GM19023 (cell line): ENCODE data around the gene NFKBIB.

Experiments used
- ATAC-seq: cut with Tn5 transposase; IDR thresholded peaks from one replicate; pipeline ENCODE4 v1.9.1; 2021; ENCODE audit warnings: mild to moderate bottlenecking, moderate library complexity; ENCODE audit not compliant: unreplicated experiment

The NFKBIB gene

GRCh38 chr19:38904581-38905539 is 5.1 kb downstream of the NFKBIB start:
- ATAC-seq, result no peak

DNA sequence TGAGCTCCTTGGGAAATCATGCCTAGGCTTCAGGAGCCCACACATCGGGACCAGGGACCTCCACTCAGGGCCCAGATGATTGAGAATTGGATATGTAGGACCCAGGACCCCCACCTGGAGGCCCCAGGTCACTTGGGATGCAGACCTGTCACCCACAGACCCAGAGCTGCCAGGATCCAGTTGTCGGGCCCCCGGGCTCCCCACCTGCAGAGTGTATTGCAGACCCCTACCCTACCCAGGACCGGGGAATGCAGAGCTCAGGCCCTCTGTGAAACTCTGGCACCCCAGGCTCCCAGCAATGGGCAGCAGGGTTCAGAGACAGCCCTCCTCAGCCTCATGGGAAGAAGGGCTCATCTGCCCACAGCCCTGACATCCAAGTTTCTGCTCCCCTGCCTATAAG is 5.9 kb downstream of the NFKBIB start:
- no peak for ATAC-seq

DNA sequence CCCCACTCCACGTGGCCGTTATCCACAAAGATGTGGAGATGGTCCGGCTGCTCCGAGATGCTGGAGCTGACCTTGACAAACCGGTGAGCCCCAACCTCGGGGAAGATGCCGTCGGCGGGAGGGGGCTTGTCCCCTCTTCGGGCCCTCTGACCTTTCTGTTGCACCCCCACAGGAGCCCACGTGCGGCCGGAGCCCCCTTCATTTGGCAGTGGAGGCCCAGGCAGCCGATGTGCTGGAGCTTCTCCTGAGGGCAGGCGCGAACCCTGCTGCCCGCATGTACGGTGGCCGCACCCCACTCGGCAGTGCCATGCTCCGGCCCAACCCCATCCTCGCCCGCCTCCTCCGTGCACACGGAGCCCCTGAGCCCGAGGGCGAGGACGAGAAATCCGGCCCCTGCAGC is 7.5 kb downstream of the NFKBIB start:
- no peak for ATAC-seq

GRCh38 chr19:38907670-38908069 is 7.9 kb downstream of the NFKBIB start:
- no peak for ATAC-seq

DNA sequence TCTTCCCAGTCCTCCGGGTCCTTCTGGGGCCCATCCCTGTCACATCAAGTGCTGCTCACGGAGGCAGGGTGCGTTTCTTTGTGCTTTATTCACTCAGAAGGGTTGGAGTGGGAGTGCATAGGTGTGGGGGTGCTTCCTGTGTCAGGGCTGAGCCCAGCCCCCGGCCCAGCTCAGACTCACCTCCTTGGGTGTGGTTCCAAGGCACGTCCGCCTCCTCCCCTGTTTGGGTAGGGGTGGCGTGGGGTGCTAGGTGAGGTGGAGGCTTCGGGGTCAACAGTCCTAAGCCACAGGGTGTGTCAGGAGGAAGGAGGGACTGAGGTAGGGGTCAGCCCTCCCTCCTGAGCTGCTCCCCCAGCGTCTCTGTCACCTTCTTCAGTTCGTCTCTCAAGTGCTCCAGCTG is 9.1 kb downstream of the NFKBIB start:
- no peak for ATAC-seq

- no peak for ATAC-seq
Measured at GRCh38 chr19:38910488-38910887, 10.7 kb downstream of the NFKBIB start.

DNA sequence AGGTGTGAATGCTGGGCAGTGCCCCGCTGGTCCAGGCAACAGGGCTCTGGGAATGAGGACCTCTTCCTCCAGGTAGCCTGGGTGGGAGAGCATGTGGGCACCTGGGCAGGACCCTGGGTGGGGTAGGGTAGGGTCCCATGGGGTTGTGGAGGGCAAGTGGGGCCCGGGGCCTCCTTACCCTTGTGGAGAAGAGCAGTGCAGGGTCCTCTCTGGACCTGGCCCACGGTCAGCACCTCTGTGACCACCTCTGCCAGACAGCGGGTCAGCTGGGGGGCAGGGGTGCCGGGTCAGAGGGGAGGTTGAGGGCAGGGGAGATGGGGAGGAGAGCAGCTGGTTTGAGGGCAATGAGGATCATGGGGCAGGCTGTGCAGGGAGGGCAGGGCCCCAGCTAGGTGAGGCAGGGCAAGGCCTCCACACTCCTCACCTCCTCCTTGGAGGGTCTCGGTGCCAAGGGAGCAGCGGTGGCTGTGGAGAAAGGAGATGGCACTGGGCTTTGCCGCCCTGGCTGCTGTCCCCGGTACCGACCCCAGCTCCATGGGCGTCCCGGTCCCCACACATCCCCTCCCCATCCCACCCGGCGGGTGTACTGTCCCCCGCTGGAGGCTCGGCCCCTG is 11.7 kb downstream of the NFKBIB start:
- no peak for ATAC-seq

DNA sequence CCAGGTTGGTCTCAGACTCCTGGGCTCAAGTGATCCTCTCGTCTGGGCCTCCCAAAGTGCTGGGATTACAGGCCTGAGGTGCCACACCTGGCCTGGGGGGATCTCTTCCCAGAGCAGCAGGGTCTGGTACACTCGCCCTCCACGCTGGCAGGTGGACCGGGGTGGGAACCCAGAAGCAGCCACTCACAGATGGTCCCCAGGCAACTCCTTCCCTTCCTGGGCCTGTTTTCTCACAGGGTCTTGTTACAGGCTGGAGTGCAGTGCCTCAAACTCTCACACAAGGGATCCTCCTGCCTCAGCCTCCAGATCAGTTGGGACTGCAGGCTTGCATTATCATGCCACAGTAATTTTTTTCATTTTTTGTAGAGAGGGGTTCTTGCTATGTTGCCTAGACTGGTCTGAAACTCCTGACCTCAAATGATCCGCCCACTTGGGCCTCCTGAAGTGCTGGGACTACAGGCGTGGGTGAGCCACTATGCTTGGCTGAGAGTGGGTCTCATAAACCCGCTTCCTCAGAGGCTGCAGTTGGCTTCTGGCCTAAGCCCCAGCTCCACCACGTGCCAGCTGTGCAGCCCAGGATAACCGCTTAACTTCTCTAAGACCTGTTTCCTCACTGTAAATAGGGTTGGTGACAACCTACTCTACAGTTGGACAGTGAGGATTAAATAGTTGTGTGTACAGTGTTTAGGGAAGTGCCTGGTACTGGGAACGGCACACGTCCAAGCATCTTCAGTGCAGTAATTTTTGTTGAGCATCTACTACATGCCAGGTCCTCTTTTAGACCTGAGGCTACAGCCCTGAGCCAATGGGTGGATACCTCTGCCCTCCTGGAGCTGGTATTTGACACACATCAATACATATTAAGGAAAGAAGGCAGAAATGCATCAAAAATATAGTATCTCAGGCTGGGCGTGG is 13.1 kb downstream of the NFKBIB start:
- ATAC-seq, result no peak

- no peak for ATAC-seq
Measured at GRCh38 chr19:38913958-38914357, 14.2 kb downstream of the NFKBIB start.

DNA sequence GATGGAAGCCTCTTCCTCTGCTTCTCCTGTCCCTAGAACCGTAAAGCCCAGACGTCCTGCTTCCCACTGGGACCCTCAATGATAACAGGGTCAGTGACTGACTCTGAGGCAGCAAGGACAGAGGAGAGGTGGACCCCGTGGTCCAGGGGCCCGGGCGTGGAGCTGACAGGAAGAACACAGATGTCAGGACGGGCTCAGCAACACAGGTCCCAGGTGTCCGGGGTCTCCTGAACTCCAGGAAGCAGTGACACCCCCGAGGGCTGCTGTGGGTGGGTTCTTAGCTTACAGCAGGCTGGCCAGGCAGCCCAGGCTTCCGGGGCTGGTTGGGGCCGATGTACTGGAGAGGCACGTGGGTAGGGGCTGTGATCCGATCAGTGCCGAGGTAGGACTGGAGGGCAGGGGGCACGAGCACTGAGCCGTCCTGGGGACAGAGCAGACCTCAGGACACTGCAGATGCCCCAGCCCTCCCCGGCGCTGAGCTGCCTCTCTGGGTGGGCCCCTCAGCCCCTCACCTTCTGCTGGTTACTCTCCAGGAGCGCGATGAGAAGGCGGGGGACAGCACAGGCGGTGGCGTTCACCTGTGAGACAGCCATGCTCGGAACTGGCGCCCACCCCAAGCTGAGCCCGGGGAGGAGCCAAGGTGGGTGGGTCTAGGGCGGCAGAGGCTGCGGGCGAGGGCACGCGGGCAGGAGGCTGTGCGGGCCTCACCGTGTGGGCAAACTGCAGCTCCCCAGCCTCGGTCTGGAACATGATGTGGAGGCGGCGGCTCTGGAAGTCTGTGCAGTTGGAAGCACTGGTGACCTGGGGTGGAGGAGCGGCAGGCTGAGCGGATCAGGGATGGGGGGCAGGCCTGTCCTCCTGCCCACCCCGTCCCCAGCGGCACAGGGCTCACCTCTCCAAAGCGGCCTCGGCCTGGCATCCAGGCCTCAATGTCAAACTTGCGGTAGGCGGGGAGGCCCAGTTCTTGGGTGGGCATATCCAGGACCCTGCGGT is 15.9 kb downstream of the NFKBIB start:
- no peak for ATAC-seq

DNA sequence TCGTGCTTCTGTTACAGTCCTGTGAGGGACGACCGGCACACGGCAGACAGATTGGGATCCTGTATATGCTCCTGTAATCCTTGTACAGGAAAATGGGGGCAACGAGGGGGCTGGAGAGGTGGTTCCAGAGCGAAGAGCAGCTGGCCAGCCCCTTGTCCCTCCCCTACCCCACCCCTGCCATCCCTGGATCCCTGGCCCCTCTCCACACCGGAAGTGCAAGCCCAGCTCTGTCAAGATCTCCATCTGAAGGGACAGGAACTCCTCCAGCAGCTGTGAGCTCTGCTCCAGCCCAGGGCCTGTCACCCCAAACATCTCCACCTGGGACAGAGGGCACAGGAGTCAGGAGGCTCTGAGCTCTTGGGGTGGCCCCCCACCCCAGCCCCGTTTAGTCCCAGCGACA is 17.7 kb downstream of the NFKBIB start:
- no peak for ATAC-seq

GRCh38 chr19:38917921-38918491 is 18.2 kb downstream of the NFKBIB start:
- ATAC-seq, result no peak

- no peak for ATAC-seq
Measured at GRCh38 chr19:38918526-38918925, 18.8 kb downstream of the NFKBIB start.

GRCh38 chr19:38919837-38920601 is 20.2 kb downstream of the NFKBIB start:
- ATAC-seq, result no peak

GRCh38 chr19:38920602-38921419 is 21.0 kb downstream of the NFKBIB start:
- ATAC-seq, result no peak

DNA sequence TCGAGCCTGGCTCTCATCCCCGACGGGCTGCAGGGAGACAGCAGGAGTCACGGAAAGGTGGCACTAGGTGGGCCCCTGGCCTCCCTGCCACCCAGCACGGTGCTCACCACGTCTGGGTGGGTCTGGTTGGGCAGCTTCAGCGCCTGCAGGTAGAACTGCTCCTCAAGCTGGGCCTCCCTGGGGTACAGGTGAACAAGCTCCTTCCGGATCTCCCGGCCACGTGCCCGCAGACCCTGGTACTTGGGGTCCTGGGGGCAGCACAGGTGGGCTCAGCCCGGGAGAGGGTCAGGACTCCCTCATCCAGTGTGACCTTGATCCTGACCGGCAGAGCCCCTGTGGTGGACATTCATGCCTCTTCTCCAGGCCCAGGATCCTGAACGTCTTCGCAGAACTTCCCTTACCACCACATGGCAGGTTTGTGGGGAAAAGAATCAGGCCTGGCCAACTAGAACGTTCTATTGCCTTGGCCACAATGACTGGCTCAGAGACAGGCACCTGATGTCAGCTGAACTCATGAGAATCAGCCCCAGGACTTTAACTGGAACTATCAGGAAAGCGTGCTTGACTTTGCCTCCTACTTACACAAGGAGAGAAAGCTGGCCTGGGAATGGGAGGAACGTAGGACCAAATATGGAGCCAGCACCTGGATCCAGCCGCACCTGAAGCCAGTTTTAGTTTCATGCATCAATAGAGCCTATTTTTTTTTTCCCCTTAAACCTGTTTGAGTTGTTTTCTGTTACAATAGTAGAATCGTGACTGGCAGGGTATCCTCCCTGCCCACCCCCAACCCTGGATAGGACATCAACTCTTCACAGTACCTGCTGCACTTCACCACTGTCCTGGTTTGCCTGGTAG is 21.9 kb downstream of the NFKBIB start:
- no peak for ATAC-seq

DNA sequence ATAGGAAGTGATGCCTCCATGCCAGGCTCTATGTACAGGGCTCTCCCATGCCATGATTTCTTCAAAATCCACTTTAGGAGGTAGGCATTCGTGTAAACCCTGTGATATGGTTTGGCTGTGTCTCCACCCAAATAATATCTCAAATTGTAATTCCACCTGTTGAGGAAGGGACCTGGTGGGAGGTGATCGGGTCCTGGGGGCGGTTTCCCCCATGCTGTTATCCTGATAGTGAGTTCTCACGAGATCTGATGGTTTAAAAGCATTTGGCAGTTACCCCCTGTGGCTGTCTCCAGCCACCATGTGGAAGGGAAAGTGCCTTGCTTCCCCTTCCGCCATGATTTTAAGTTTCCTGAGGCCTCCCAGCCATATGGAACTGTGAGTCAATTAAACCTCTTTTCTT is 22.7 kb downstream of the NFKBIB start:
- ATAC-seq, result no peak
